Adrenal gland (tissue), 19 donors: ENCODE data around the gene VGLL4. TPM values are rescaled to one million over a fixed set of nuclear protein-coding genes. Genes with fewer than 3 reads are reported as not detected.

ENCODE experiments used
- DNase-seq, 7 donors: peaks; one replicate each; pipeline ENCODE4 v3.0.0-alpha.2; 2019 to 2020
- H3K27ac ChIP-seq, 5 donors: fragments of 200-600 bp; sonication (generic) in 4 of 5; 1 replicate in 3 of 5; 2 replicates in 2 of 5; pipeline versions ENCODE4 v1.5.1 to v1.8.0; 2016 to 2020; ENCODE audit warnings: mild to moderate bottlenecking in 1 of 5
- H3K27me3 ChIP-seq: fragments of 200-600 bp; 2 replicates; pipeline ENCODE4 v1.8.0; 2021
- H3K36me3 ChIP-seq, 2 donors: fragments of 200-600 bp; replicated peaks in 1 of 2; 1 replicate in 1 of 2; 2 replicates in 1 of 2; pipeline versions ENCODE4 v1.5.1 to v1.8.0; 2018 to 2022
- H3K4me1 ChIP-seq, 2 donors: fragments of 200-600 bp; replicated peaks in 1 of 2; 1 replicate in 1 of 2; 2 replicates in 1 of 2; pipeline versions ENCODE4 v1.5.1 to v1.8.0; 2018 to 2021
- H3K4me3 ChIP-seq, 4 donors: fragments of 200-600 bp; sonication (generic) in 3 of 4; one replicate each; pipeline ENCODE4 v1.5.1; 2016 to 2018
- H3K9me3 ChIP-seq, 3 donors: fragments of 200-600 bp; sonication (generic) in 1 of 3; replicated peaks in 1 of 3; 1 replicate in 2 of 3; 2 replicates in 1 of 3; pipeline versions ENCODE4 v1.5.1 to v1.8.0; 2016 to 2021
- POLR2A ChIP-seq, 2 donors: fragments of 450-650 bp; IDR thresholded peaks; one replicate each; pipeline ENCODE4 v1.6.1; 2017; ENCODE audit warnings: antibody characterized with exemption in 2 of 2, mild to moderate bottlenecking in 2 of 2, moderate library complexity in 1 of 2
- WGBS, 4 donors: extraction: QIAGEN DNeasy Blood & Tissue Kit in 2 of 4; methylation state at CpG; one replicate each; pipeline versions ENCODE4 v1.1.5 to v1.1.7; 2013 to 2017; 5-methylcytosine and 5-hydroxymethylcytosine counted together
- intact Hi-C, 2 donors: fragments of 100-400 bp; cut with DNase I; formaldehyde crosslinking; loops; one replicate each; pipeline versions ENCODE4 v1.14.1 to v1.15.0; 2022 to 2023
- long read RNA-seq, 10 donors: library from polyadenylated mRNA in 3 of 10; unstranded in 2 of 10; stranded (forward) in 1 of 10; transcript quantifications; one replicate each; pipeline ENCODE4 v2.0.0 and lab custom pipeline, GENCODE V29; 2021 to 2026
- polyA plus RNA-seq, 3 donors: library from polyadenylated mRNA; stranded (reverse); fragments of 200-250 nt in 2 of 3; fragments of 350-450 nt in 1 of 3; fragmentation: Illumina TruSeq in 1 of 3; extraction: RNeasy Lipid Tissue Mini Kit (QIAGEN cat#74804) in 1 of 3; gene quantifications; one replicate each; pipeline ENCODE4 v1.2.3, GENCODE V29; 2013 to 2014
- total RNA-seq, 9 donors: library from RNA; depleted of rRNA in 4 of 9; stranded (reverse); fragments of >200 nt in 4 of 9; fragments of 120-200 nt in 1 of 9; fragmentation: NEBNext Ultra II Directional in 1 of 9; extraction: Animal tissue kit (Norgen Biotek cat#: 25700) in 1 of 9; gene quantifications; one replicate each; pipeline versions ENCODE4 v1.1.0 to v1.2.4, GENCODE V29; 2013 to 2023
- TF ChIP-seq, protein P1 (sequence below), 6 experiments: fragments of 450-650 bp in 4 of 6; fragments of 200-600 bp in 2 of 6; sonication (generic) in 1 of 6; IDR thresholded peaks; 1 replicate in 5 of 6; 2 replicates in 1 of 6; pipeline versions ENCODE4 v1.5.1 to v1.8.0; 2016 to 2021; ENCODE audit warnings: antibody characterized with exemption in 6 of 6, mild to moderate bottlenecking in 2 of 6, moderate library complexity in 1 of 6
- donor health status: healthy with polysubstance abuse.
- donor health status: Bipolar disorder and iron deficiency.
- donor health status: DM: yes; HTN: yes; CAD: no.
- donor health status: DM: no; HTN: no; CAD: no.
- donor health status: DM: no; HTN: no; CAD: no.
- donor health status: DM: yes; HTN: yes; CAD: no.

VGLL4 gene, protein sequence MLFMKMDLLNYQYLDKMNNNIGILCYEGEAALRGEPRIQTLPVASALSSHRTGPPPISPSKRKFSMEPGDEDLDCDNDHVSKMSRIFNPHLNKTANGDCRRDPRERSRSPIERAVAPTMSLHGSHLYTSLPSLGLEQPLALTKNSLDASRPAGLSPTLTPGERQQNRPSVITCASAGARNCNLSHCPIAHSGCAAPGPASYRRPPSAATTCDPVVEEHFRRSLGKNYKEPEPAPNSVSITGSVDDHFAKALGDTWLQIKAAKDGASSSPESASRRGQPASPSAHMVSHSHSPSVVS
- total RNA-seq (100 to 1,000 TPM in 5 of 9 donors, 10 to 100 TPM in 4; 38.3 to 153 (median 106) TPM), polyA plus RNA-seq (10 to 100 TPM; 46.2 to 78.1 (median 50.1) TPM)
- long read RNA-seq, donor 1, partial matches to known transcripts, result 30 of 34 reads
- long read RNA-seq, donor 1, other reads (novel, unspliced or antisense), result 0 of 34 reads
- long read RNA-seq, donor 2, transcript VGLL4-211 (5 exons, 1,377 nt), result major isoform, 7 of 60 reads
- long read RNA-seq, donor 2, partial matches to known transcripts, result 51 of 60 reads
- long read RNA-seq, donor 2, other reads (novel, unspliced or antisense), result 0 of 60 reads
- long read RNA-seq, donor 3, transcript VGLL4-211 (5 exons, 1,377 nt), result major isoform, 6 of 28 reads
- long read RNA-seq, donor 3, partial matches to known transcripts, result 21 of 28 reads
- long read RNA-seq, donor 3, other reads (novel, unspliced or antisense), result 0 of 28 reads
- long read RNA-seq, donor 4, transcript VGLL4-211 (5 exons, 1,377 nt), result major isoform, 12 of 37 reads
- long read RNA-seq, donor 4, partial matches to known transcripts, result 3 of 37 reads
- long read RNA-seq, donor 4, other reads (novel, unspliced or antisense), result 15 of 37 reads
- long read RNA-seq, donor 5, transcript VGLL4-214 (4 exons, 938 nt), result minor isoform, 7 of 146 reads
- long read RNA-seq, donor 5, transcript VGLL4-211 (5 exons, 1,377 nt), result major isoform, 36 of 146 reads
- long read RNA-seq, donor 5, partial matches to known transcripts, result 42 of 146 reads
- long read RNA-seq, donor 5, other reads (novel, unspliced or antisense), result 55 of 146 reads
- long read RNA-seq, donor 6, transcript VGLL4-211 (5 exons, 1,377 nt), result major isoform, 11 of 27 reads
- long read RNA-seq, donor 6, partial matches to known transcripts, result 2 of 27 reads
- long read RNA-seq, donor 6, other reads (novel, unspliced or antisense), result 10 of 27 reads
- long read RNA-seq, donor 7, partial matches to known transcripts, result 17 of 19 reads
- long read RNA-seq, donor 7, other reads (novel, unspliced or antisense), result 0 of 19 reads
- long read RNA-seq, donor 8, transcript VGLL4-211 (5 exons, 1,377 nt), result major isoform, 15 of 57 reads
- long read RNA-seq, donor 8, partial matches to known transcripts, result 41 of 57 reads
- long read RNA-seq, donor 8, other reads (novel, unspliced or antisense), result 0 of 57 reads
- long read RNA-seq, donor 9, transcript VGLL4-211 (5 exons, 1,377 nt), result major isoform, 6 of 31 reads
- long read RNA-seq, donor 9, partial matches to known transcripts, result 25 of 31 reads
- long read RNA-seq, donor 9, other reads (novel, unspliced or antisense), result 0 of 31 reads
- long read RNA-seq, donor 10, transcript VGLL4-211 (5 exons, 1,377 nt), result major isoform, 6 of 18 reads
- long read RNA-seq, donor 10, partial matches to known transcripts, result 12 of 18 reads
- long read RNA-seq, donor 10, other reads (novel, unspliced or antisense), result 0 of 18 reads

DNA sequence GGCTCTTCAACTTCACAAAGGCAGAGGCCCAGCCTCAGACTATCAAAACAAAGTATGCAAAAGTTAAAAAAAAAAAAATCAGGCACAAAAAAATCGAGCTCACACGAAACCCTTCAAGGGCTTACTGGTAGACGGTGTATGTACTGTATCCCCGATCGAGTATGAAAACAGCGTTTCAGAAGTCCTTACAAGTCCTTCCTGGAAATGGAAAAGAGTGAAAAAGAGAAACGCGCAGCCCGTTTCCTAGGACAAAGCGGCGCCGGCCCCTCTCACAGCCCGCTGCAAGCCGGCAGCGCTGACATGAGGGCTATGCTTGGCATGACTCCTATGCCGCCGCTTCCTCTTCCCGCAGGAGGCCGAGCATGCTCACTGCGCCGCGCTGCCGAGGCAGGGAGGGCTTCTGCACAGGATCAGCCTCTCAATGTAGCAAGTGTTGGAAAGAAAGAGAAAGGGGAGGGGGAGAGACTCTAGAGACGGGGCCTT lies at the start of gene VGLL4:
TSS of gene VGLL4 (minus strand) at position 311 of the 483 bp plus-strand sequence. CDS start 397 bp downstream, outside the sequence.
- Histone ChIP-seq H3K36me3 (no peaks in the 10 kb centered on the region), H3K9me3 (no peaks in the 10 kb centered on the region), H3K27ac (peak within 1 kb of the TSS; percentile 89 to 97 (median 94)), H3K4me1 (peaks cover 27 to 34% of the 10 kb centered on the region in 2 donors), H3K4me3 (peak within 1 kb of the TSS; percentile 24 to 84 (median 58)), H3K27me3 (no peaks in the 10 kb centered on the region)
- WGBS, 4 donors, result 0 to 1% (median 0%) methylated on average over 24 of the region's 24 CpGs
- DNase-seq, result peak; percentile 87 to 94 (median 90)
- intact Hi-C loops, result loop anchor here in 1 of 2 donors (10.0 kb wide), 1 partner anchor 69 kb away; no protein-coding TSS in a partner anchor
- TF ChIP-seq POLR2A (IDR thresholded peaks at IDR 0.05), result peak; percentile 65 to 94
- TF ChIP-seq, protein P1, sequence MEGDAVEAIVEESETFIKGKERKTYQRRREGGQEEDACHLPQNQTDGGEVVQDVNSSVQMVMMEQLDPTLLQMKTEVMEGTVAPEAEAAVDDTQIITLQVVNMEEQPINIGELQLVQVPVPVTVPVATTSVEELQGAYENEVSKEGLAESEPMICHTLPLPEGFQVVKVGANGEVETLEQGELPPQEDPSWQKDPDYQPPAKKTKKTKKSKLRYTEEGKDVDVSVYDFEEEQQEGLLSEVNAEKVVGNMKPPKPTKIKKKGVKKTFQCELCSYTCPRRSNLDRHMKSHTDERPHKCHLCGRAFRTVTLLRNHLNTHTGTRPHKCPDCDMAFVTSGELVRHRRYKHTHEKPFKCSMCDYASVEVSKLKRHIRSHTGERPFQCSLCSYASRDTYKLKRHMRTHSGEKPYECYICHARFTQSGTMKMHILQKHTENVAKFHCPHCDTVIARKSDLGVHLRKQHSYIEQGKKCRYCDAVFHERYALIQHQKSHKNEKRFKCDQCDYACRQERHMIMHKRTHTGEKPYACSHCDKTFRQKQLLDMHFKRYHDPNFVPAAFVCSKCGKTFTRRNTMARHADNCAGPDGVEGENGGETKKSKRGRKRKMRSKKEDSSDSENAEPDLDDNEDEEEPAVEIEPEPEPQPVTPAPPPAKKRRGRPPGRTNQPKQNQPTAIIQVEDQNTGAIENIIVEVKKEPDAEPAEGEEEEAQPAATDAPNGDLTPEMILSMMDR (IDR thresholded peaks at IDR 0.05), result peak in 3 of 6 experiments; percentile 26 to 33 (median 31)

DNA sequence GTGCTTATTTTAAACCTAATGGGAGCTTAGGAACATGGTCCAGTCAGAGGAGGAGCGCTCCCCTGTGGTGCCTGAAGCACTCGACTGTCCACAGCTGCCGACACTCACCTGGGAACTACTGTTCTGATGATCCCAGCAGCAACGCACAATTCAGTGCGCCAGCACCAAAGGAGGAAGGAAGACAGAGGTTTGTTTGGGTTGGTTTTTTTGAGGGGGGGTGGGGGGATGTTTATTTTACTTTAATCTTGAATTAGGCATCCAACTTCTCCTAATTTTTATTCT lies 48.8 kb upstream of the VGLL4 start:
- H3K36me3 ChIP-seq, result peaks cover 0 to 4% of the 10 kb centered on the region in 2 donors
- no peak for TF ChIP-seq POLR2A (IDR thresholded peaks at IDR 0.05)
- TF ChIP-seq, protein P1 (IDR thresholded peaks at IDR 0.05), result no peak
- H3K4me3 ChIP-seq, result no peak overlapping the region
- 64 to 88% (median 80%) methylated on average over 5 of the region's 5 CpGs for whole genome bisulfite sequencing, 4 donors
- DNase-seq, result no peak
- H3K27ac ChIP-seq, result no peak overlapping the region
- H3K27me3 ChIP-seq, result no peaks in the 10 kb centered on the region
- H3K4me1 ChIP-seq, result no peaks in the 10 kb centered on the region
- intact Hi-C loops, result no loop called here
- no peaks in the 10 kb centered on the region for H3K9me3 ChIP-seq

DNA sequence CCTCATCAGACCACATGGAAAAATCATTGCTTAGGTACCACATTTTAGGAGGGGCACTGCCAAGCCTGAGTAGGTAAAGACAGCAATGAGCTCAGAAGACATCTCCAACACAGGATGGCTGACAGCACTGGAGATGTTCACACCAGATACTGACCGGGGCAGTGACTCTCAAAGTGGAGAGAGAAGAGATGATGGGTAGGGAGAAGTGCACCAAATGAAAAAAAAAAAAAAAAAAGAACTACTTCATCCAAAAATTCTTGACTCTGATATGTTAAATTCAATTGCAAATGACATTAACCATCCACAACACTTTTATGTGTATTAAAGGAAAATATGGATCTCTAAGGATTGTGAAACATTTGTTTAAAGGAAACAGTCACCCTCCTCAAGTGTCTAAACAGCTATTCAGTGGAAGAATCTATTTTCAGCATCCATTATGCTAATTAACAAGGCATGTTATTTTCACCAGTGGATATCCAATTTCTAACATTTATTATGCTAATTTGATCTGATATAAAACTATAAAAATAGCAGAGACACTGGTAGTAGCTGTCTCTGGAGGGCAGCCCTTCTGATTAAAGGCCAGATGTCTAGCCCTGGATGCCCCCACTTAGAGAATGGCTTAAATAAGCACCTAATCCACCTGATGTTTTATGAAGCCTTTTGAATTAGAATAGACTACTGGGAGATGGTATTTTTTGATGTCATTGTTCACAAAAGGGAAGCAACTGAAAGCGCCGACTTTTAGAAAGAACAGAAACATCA lies 48.2 kb upstream of the VGLL4 start:
- TF ChIP-seq, protein P1 (IDR thresholded peaks at IDR 0.05), result no peak
- no peak for TF ChIP-seq POLR2A (IDR thresholded peaks at IDR 0.05)
- no peaks in the 10 kb centered on the region for H3K27me3 ChIP-seq
- no peak overlapping the region for H3K27ac ChIP-seq
- no peak overlapping the region for H3K4me3 ChIP-seq
- H3K4me1 ChIP-seq, result no peaks in the 10 kb centered on the region
- DNase-seq, result no peak
- 88 to 96% (median 94%) methylated on average over 3 of the region's 3 CpGs for WGBS, 4 donors
- H3K36me3 ChIP-seq, result peaks cover 0 to 4% of the 10 kb centered on the region in 2 donors
- H3K9me3 ChIP-seq, result no peaks in the 10 kb centered on the region
- intact Hi-C loops, result no loop called here
